Left lung (tissue), 10 donors: ENCODE data around the gene NMRAL1. TPM values are rescaled to one million over a fixed set of nuclear protein-coding genes. Genes with fewer than 3 reads are reported as not detected.

Source experiments
- ATAC-seq: fragments of 200-7000 bp; cut with Tn5 transposase; one replicate; pipeline ENCODE4 v1.9.1; 2020; ENCODE audit warnings: moderate library complexity
- DNase-seq, 4 donors: peaks; one replicate each; pipeline ENCODE4 v3.0.0-alpha.2; 2013 to 2020
- H3K27ac ChIP-seq, 2 donors: fragments of 200-600 bp; sonication (generic) in 1 of 2; one replicate each; pipeline versions ENCODE4 v1.5.0 to v1.8.0; 2020 to 2021
- H3K27me3 ChIP-seq, 2 donors: fragments of 200-600 bp; sonication (generic) in 1 of 2; one replicate each; pipeline versions ENCODE4 v1.5.0 to v1.8.0; 2020 to 2021
- H3K36me3 ChIP-seq, 2 donors: fragments of 200-600 bp; sonication (generic) in 1 of 2; one replicate each; pipeline versions ENCODE4 v1.5.0 to v1.8.0; 2020 to 2021
- H3K4me1 ChIP-seq, 2 donors: fragments of 200-600 bp; one replicate each; pipeline ENCODE4 v1.8.0; 2021
- H3K4me3 ChIP-seq, 2 donors: fragments of 200-600 bp; sonication (generic) in 1 of 2; one replicate each; pipeline versions ENCODE4 v1.5.0 to v1.8.0; 2020 to 2021; ENCODE audit warnings: mild to moderate bottlenecking in 1 of 2
- H3K9me3 ChIP-seq, 2 donors: fragments of 200-600 bp; sonication (generic) in 1 of 2; one replicate each; pipeline versions ENCODE4 v1.5.0 to v1.8.0; 2020 to 2021
- intact Hi-C, 2 donors: fragments of 100-400 bp; cut with DNase I; formaldehyde crosslinking; loops; one replicate each; pipeline versions ENCODE4 v1.11.2 to v1.14.2; 2022
- polyA plus RNA-seq, 6 donors: library from polyadenylated mRNA; unstranded; fragments of 120-200 nt; gene quantifications; one replicate each; pipeline ENCODE4 v1.2.1, GENCODE V29; 2013; ENCODE audit not compliant: insufficient read length in 6 of 6
- total RNA-seq, 2 donors: library from RNA; stranded (reverse); fragmentation: NEBNext Ultra II Directional; extraction: Animal tissue kit (Norgen Biotek cat#: 25700); gene quantifications; one replicate each; pipeline ENCODE4 v1.2.1, GENCODE V29; 2021
- TF ChIP-seq, protein P1 (sequence below), 2 donors: fragments of 200-600 bp; sonication (generic) in 1 of 2; IDR thresholded peaks; one replicate each; pipeline versions ENCODE4 v1.5.0 to v1.8.0; 2021; ENCODE audit warnings: antibody characterized with exemption in 2 of 2
- donor health status: DM: no; HTN: yes; CAD: no.
- donor health status: DM: no; HTN: no; CAD: no.

The NMRAL1 gene
- total and polyA plus RNA-seq, 8 donors = 31.4 to 50.0 (median 38.9) TPM

DNA sequence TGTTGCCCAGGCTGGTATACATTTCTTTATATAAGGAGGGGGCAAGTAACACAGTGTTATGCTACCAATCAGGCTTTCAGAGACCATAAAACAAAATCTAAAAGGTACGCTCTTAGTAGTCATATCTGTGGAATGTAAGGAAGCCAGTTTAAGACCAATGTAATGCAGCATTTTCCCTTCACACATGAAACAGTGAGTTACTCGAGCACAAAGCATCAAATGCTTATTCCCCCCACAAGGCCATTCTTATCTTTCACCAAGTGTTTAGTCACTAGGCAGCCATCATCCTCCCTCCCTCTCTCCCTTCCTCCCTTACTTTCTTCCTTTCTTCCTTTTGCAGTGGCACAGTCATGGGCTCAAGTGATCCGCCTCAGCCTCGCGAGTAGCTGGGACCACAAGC, 14.6 kb upstream of the NMRAL1 start:
- H3K4me1 ChIP-seq = peaks cover 8 to 36% of the 10 kb centered on the region in 2 donors
- TF ChIP-seq, protein P1, sequence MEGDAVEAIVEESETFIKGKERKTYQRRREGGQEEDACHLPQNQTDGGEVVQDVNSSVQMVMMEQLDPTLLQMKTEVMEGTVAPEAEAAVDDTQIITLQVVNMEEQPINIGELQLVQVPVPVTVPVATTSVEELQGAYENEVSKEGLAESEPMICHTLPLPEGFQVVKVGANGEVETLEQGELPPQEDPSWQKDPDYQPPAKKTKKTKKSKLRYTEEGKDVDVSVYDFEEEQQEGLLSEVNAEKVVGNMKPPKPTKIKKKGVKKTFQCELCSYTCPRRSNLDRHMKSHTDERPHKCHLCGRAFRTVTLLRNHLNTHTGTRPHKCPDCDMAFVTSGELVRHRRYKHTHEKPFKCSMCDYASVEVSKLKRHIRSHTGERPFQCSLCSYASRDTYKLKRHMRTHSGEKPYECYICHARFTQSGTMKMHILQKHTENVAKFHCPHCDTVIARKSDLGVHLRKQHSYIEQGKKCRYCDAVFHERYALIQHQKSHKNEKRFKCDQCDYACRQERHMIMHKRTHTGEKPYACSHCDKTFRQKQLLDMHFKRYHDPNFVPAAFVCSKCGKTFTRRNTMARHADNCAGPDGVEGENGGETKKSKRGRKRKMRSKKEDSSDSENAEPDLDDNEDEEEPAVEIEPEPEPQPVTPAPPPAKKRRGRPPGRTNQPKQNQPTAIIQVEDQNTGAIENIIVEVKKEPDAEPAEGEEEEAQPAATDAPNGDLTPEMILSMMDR (IDR thresholded peaks at IDR 0.05) = no peak
- intact Hi-C loops = no loop called here
- no peak for ATAC-seq
- H3K36me3 ChIP-seq = peaks cover 0 to 45% of the 10 kb centered on the region in 2 donors
- DNase-seq = no peak
- H3K4me3 ChIP-seq = no peak overlapping the region
- H3K27ac ChIP-seq = peak overlapping the region; percentile 36 to 45
- no peaks in the 10 kb centered on the region for H3K9me3 ChIP-seq
- no peaks in the 10 kb centered on the region for H3K27me3 ChIP-seq

DNA sequence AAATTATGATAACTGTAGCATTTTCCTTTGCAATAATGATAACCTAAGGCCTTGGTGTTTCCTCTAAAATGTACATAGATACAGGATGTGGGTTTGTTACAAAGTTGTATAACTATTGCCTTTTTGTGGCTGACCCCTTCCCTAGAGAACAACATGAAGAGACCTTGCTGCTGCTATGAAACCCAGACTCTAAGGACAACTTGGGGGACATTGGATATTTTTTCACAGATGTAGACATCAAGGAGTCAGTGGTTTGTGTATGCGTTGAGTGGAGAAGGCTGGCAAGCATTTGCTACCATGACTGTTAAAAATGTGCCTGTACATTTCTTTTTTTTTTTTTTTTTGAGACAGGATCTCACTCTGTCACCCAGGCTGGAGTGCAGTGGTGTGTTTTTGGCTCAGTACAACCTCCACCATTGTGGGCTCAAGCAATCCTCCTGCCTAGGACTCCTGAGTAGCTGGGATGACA, 14.1 kb upstream of the NMRAL1 start:
- H3K4me3 ChIP-seq = no peak overlapping the region
- H3K9me3 ChIP-seq = no peaks in the 10 kb centered on the region
- TF ChIP-seq, protein P1 (IDR thresholded peaks at IDR 0.05) = no peak
- H3K27ac ChIP-seq = peak overlapping the region; percentile 36 to 45
- intact Hi-C loops = no loop called here
- no peaks in the 10 kb centered on the region for H3K27me3 ChIP-seq
- ATAC-seq (peak; percentile 7), DNase-seq (no peak)
- peaks cover 0 to 50% of the 10 kb centered on the region in 2 donors for H3K36me3 ChIP-seq
- H3K4me1 ChIP-seq = peaks cover 8 to 36% of the 10 kb centered on the region in 2 donors

DNA sequence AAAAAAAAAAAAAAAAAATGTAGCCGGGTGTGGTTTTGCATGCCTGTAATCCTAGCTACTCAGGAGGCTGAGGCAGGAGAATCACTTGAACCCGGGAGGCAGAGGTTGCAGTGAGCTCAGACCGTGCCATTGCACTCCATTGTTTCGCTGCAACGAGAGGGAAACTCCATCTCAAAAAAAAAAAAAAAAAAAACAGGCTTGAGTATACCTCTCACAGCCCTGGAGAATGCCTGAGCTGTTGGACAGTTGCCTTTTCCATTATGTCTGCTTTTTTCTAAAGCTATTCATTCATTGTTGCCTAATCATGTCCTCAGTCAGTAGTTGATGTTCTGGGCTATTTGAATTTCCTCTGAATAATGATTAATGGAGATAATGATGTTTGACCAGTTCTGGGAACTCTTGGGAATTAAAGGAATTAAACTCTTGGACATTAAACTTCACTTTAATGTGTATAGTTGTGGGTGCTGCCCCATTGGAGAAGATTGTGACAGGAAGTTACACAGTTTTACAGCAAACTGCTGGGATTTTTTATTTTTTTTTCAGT, 13.6 kb upstream of the NMRAL1 start:
- peaks cover 0 to 53% of the 10 kb centered on the region in 2 donors for H3K36me3 ChIP-seq
- H3K27me3 ChIP-seq = no peaks in the 10 kb centered on the region
- H3K4me1 ChIP-seq = peaks cover 8 to 36% of the 10 kb centered on the region in 2 donors
- TF ChIP-seq, protein P1 (IDR thresholded peaks at IDR 0.05) = no peak
- intact Hi-C loops = no loop called here
- peak overlapping the region; percentile 36 to 45 for H3K27ac ChIP-seq
- ATAC-seq (peak; percentile 78), DNase-seq (peak in 1 of 4 donors; percentile 46)
- H3K4me3 ChIP-seq = no peak overlapping the region
- H3K9me3 ChIP-seq = no peaks in the 10 kb centered on the region

DNA sequence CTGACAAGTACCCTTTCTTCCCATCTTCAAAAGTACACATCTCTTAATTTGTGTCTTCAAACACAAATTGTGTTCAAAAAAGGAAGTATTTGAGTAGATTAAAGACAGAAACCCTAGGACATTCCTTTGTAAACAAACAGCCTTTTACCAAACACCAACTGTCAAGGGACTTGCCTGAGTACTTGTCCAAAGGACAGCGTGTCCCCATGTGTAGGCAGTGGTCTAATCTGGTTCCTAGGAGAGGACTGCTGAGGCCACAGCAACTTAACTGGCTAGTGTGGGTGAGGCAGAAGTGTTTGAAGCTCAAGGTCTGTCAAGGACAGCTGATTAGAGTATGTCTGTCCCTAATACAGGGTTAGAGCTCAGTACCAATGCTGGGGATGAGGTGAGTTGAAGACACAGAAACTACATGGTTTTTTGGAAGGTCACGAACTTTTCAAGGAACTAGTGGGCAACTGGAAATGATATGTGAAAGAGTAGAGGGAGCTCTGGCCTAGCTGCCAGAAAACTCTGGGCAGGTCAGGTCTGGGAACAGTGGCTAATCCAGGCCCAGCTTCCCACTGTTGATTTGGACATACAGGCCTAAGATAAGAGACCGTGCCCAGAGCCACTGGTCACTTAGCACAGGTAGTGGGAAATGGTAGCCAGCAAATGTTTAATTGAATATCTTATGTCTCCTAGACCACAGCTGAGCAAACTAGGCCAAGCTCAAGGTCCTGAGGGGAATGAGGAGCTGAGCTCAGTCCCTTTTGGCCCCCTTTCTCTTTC, 11.9 kb upstream of the NMRAL1 start:
- no peak overlapping the region for H3K4me3 ChIP-seq
- peaks cover 0 to 49% of the 10 kb centered on the region in 2 donors for H3K36me3 ChIP-seq
- no peaks in the 10 kb centered on the region for H3K9me3 ChIP-seq
- no peak for DNase-seq
- H3K27ac ChIP-seq = peak overlapping the region; percentile 8 to 50
- TF ChIP-seq, protein P1 (IDR thresholded peaks at IDR 0.05) = no peak
- no peaks in the 10 kb centered on the region for H3K27me3 ChIP-seq
- ATAC-seq = peak; percentile 16
- intact Hi-C loops = no loop called here
- H3K4me1 ChIP-seq = peaks cover 8 to 43% of the 10 kb centered on the region in 2 donors

DNA sequence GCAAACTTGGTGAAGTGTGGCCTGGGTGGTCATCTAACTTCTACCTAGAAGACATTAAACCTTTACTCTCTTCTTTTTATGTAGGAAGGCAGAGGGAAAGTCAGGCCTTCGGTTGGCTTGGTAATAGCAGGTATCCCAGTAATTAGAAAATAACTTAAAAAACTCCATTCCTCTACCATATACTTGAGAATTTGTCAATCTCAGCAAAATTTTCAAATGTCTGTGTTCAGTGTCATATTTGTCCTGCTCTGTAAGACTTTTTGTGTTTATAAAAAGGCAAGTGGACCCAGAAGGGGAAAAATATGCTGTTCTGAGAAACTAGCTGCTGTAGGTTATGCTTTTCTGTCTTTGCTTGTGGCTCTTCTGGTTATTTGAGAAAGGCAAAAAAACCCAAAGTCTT, 7.5 kb upstream of the NMRAL1 start:
- Histone ChIP-seq H3K4me3 (no peak overlapping the region), H3K4me1 (peaks cover 5 to 46% of the 10 kb centered on the region in 2 donors), H3K27me3 (no peaks in the 10 kb centered on the region), H3K9me3 (no peaks in the 10 kb centered on the region), H3K36me3 (peaks cover 0 to 36% of the 10 kb centered on the region in 2 donors), H3K27ac (no peak overlapping the region)
- intact Hi-C loops = no loop called here
- ATAC-seq (no peak), DNase-seq (no peak)
- TF ChIP-seq, protein P1 (IDR thresholded peaks at IDR 0.05) = no peak
